ENCODE results near the gene CDC73. TPM values are rescaled to one million over a fixed set of nuclear protein-coding genes. Genes with fewer than 3 reads are reported as not detected.

CDC73 gene
- total RNA-seq, 2 experiments from 2014 or later = 65.4 to 66.5 TPM

- Histone ChIP-seq H3K27ac (ENCODE audit: low read depth in 1 of 2, low read length in 2 of 2) (no peak overlapping the region), H3K4me1 (ENCODE audit: insufficient read depth, low read length) (peaks cover 31% of the 10 kb centered on the region), H3K36me3 (ENCODE audit: insufficient read depth, low read length) (peaks cover 43% of the 10 kb centered on the region), H3K27me3 (ENCODE audit: control insufficient read depth in 1 of 2, insufficient read depth in 2 of 2, low read length in 2 of 2) (no peaks in the 10 kb centered on the region), H3K4me3 (ENCODE audit: low read length) (no peak overlapping the region), H3K9me3 (ENCODE audit: control insufficient read depth in 1 of 2, insufficient read depth in 1 of 2, low read length in 2 of 2) (no peaks in the 10 kb centered on the region)
- Mint-ChIP-seq H3K4me3 (peak overlapping the region; percentile 42), H3K9me3 (no peaks in the 10 kb centered on the region), H3K27ac (no peak overlapping the region), H3K4me1 (ENCODE audit: low read depth) (peaks cover 62% of the 10 kb centered on the region), H3K36me3 (ENCODE audit: low read depth) (peaks cover 55% of the 10 kb centered on the region), H3K27me3 (no peaks in the 10 kb centered on the region)
- CTCF ChIA-PET = no interaction called here
- no peak for TF ChIP-seq CTCF (IDR thresholded peaks at IDR 0.05)
- POLR2A ChIA-PET = no interaction called here
- DNase-seq = no peak
- no peak for ATAC-seq (ENCODE audit: poor library complexity)
- intact Hi-C loops (cut with DNase I, micrococcal nuclease) = loop anchor here in 1 of 2 experiments (10.0 kb wide), 1 partner anchor 651 kb away; no protein-coding TSS in a partner anchor
These were observed 3.5 kb downstream of the CDC73 start for GRCh38 chr1:193125369-193125768.

GRCh38 chr1:193131266-193131860 lies 9.5 kb downstream of the CDC73 start:
- Histone ChIP-seq H3K4me1 (ENCODE audit: insufficient read depth, low read length) (peaks cover 5% of the 10 kb centered on the region), H3K27ac (ENCODE audit: low read depth in 1 of 2, low read length in 2 of 2) (no peak overlapping the region), H3K9me3 (ENCODE audit: control insufficient read depth in 1 of 2, insufficient read depth in 1 of 2, low read length in 2 of 2) (no peaks in the 10 kb centered on the region), H3K36me3 (ENCODE audit: insufficient read depth, low read length) (peaks cover 57% of the 10 kb centered on the region), H3K27me3 (ENCODE audit: control insufficient read depth in 1 of 2, insufficient read depth in 2 of 2, low read length in 2 of 2) (no peaks in the 10 kb centered on the region), H3K4me3 (ENCODE audit: low read length) (no peak overlapping the region)
- H3K4me3 Mint-ChIP-seq = no peak overlapping the region
- H3K27ac Mint-ChIP-seq = no peak overlapping the region
- H3K9me3 Mint-ChIP-seq = no peaks in the 10 kb centered on the region
- CTCF ChIA-PET = interaction anchor here (0.5 kb wide), 1 partner anchor 378 kb away, joined by 4 read pairs; no protein-coding TSS in a partner anchor
- H3K27me3 Mint-ChIP-seq = no peaks in the 10 kb centered on the region
- intact Hi-C loops (cut with DNase I, micrococcal nuclease) = no loop called here
- POLR2A ChIA-PET = interaction anchor here (1.1 kb wide), 1 partner anchor 10 kb away, joined by 3 read pairs; the partner anchor contains the start of gene CDC73
- H3K4me1 Mint-ChIP-seq (ENCODE audit: low read depth) = peaks cover 51% of the 10 kb centered on the region
- TF ChIP-seq CTCF (IDR thresholded peaks at IDR 0.05) = no peak
- no peak for ATAC-seq (ENCODE audit: poor library complexity)
- DNase-seq = no peak
- H3K36me3 Mint-ChIP-seq (ENCODE audit: low read depth) = peaks cover 77% of the 10 kb centered on the region

GRCh38 chr1:193140254-193140653 lies 18.4 kb downstream of the CDC73 start:
- ATAC-seq (ENCODE audit: poor library complexity) (no peak), DNase-seq (no peak)
- ChIA-PET POLR2A (no interaction called here), CTCF (no interaction called here)
- Histone ChIP-seq H3K4me3 (ENCODE audit: low read length) (no peak overlapping the region), H3K36me3 (ENCODE audit: insufficient read depth, low read length) (peaks cover 62% of the 10 kb centered on the region), H3K4me1 (ENCODE audit: insufficient read depth, low read length) (no peaks in the 10 kb centered on the region), H3K27ac (ENCODE audit: low read depth in 1 of 2, low read length in 2 of 2) (no peak overlapping the region), H3K9me3 (ENCODE audit: control insufficient read depth in 1 of 2, insufficient read depth in 1 of 2, low read length in 2 of 2) (no peaks in the 10 kb centered on the region), H3K27me3 (ENCODE audit: control insufficient read depth in 1 of 2, insufficient read depth in 2 of 2, low read length in 2 of 2) (no peaks in the 10 kb centered on the region)
- Mint-ChIP-seq H3K27ac (no peak overlapping the region), H3K36me3 (ENCODE audit: low read depth) (peaks cover 92% of the 10 kb centered on the region), H3K4me1 (ENCODE audit: low read depth) (peaks cover 49% of the 10 kb centered on the region), H3K27me3 (no peaks in the 10 kb centered on the region), H3K9me3 (no peaks in the 10 kb centered on the region), H3K4me3 (no peak overlapping the region)
- TF ChIP-seq CTCF (IDR thresholded peaks at IDR 0.05) = no peak
- intact Hi-C loops (cut with DNase I, micrococcal nuclease) = loop anchor here in 1 of 2 experiments (10.0 kb wide), 1 partner anchor 1155 kb away; no protein-coding TSS in a partner anchor
